Neural cell (in vitro differentiated cells): ENCODE results near the gene MS4A15.

Experiments used
- CTCF ChIP-seq: fragments of 450-650 bp; IDR thresholded peaks from 2 replicates; pipeline ENCODE4 v1.5.1; 2014; ENCODE audit warnings: antibody characterized with exemption, mild to moderate bottlenecking, moderate library complexity; ENCODE audit not compliant: poor library complexity, severe bottlenecking
- EP300 ChIP-seq: fragments of 450-650 bp; conservative IDR thresholded peaks from 2 replicates; pipeline ENCODE4 v1.6.1; 2014; ENCODE audit warnings: antibody characterized with exemption, mild to moderate bottlenecking, moderate library complexity; ENCODE audit not compliant: poor library complexity, severe bottlenecking
- EZH2 ChIP-seq: fragments of 200-600, 300-800 bp; shearing (Covaris generic), sonication (generic); IDR thresholded peaks from 2 replicates; pipeline ENCODE4 v1.6.1; 2014; ENCODE audit warnings: antibody characterized with exemption, low read length, borderline replicate concordance, mild to moderate bottlenecking; ENCODE audit not compliant: insufficient read depth, poor library complexity, severe bottlenecking
- MXI1 ChIP-seq: fragments of 450-650 bp; conservative IDR thresholded peaks from 2 replicates; pipeline ENCODE4 v1.6.1; 2014; ENCODE audit warnings: antibody characterized with exemption, mild to moderate bottlenecking; ENCODE audit not compliant: poor library complexity, severe bottlenecking
- POLR2AphosphoS5 ChIP-seq: IDR thresholded peaks from 2 replicates; pipeline ENCODE4 v1.6.1; 2012
- REST ChIP-seq: IDR thresholded peaks from 2 replicates; pipeline ENCODE4 v1.6.1; 2012; ENCODE audit warnings: borderline replicate concordance
- SMC3 ChIP-seq: fragments of 450-650 bp; conservative IDR thresholded peaks from 2 replicates; pipeline ENCODE4 v1.6.1; 2014; ENCODE audit warnings: antibody characterized with exemption, mild to moderate bottlenecking, moderate library complexity; ENCODE audit not compliant: poor library complexity
- TAF1 ChIP-seq: IDR thresholded peaks from 2 replicates; pipeline ENCODE4 v1.6.1; 2012; ENCODE audit warnings: low read depth

- TF ChIP-seq MXI1 (no peak), CTCF (no peak), EP300 (no peak), POLR2AphosphoS5 (no peak), EZH2 (no peak), SMC3 (no peak), TAF1 (no peak), REST (no peak)
Measured at GRCh38 chr11:60771146-60771545, 14.5 kb downstream of the MS4A15 start.
